HepG2 (cell line): ENCODE measurements around the gene IRGQ. TPM values are rescaled to one million over a fixed set of nuclear protein-coding genes. Genes with fewer than 3 reads are reported as not detected.

Experiments
- CEBPB ChIP-seq: IDR thresholded peaks from 2 replicates; pipeline ENCODE4 v1.6.1; 2011; ENCODE audit warnings: low read depth, low read length, improper control_type of control experiment, borderline replicate concordance
- CEBPG ChIP-seq: IDR thresholded peaks from 2 replicates; pipeline ENCODE4 v1.6.1; 2016
- DPF2 ChIP-seq: sonication (generic); formaldehyde crosslinking; IDR thresholded peaks from 2 replicates; pipeline ENCODE4 v1.4.0; 2020; ENCODE audit warnings: mild to moderate bottlenecking, low read depth, missing genetic modification reagents, borderline replicate concordance
- FOSL2 ChIP-seq: sonication (generic); formaldehyde crosslinking; IDR thresholded peaks from 2 replicates; pipeline ENCODE4 v1.4.0; 2020; ENCODE audit warnings: missing genetic modification reagents
- JARID2 ChIP-seq: sonication (generic); formaldehyde crosslinking; IDR thresholded peaks from 2 replicates; pipeline ENCODE4 v1.8.1; 2023; ENCODE audit warnings: missing genetic modification reagents, inconsistent platforms; ENCODE audit not compliant: insufficient replicate concordance
- JUND ChIP-seq: sonication (generic); formaldehyde crosslinking; IDR thresholded peaks from 2 replicates; pipeline ENCODE4 v1.8.0; 2022; ENCODE audit warnings: mild to moderate bottlenecking, missing genetic modification reagents
- LBX2 ChIP-seq: sonication (generic); formaldehyde crosslinking; IDR thresholded peaks from 2 replicates; pipeline ENCODE4 v1.5.0; 2020; ENCODE audit warnings: missing genetic modification reagents, mild to moderate bottlenecking, borderline replicate concordance
- MAF1 ChIP-seq: sonication (generic); formaldehyde crosslinking; IDR thresholded peaks from 2 replicates; pipeline ENCODE4 v1.5.0; 2020; ENCODE audit warnings: missing genetic modification reagents, borderline replicate concordance
- MAFF ChIP-seq: IDR thresholded peaks from 2 replicates; pipeline ENCODE4 v1.6.1; 2011; ENCODE audit warnings: low read depth, low read length, improper control_type of control experiment
- NR2F6 ChIP-seq, 2 experiments: IDR thresholded peaks; 2 replicates each; pipeline ENCODE4 v1.6.1; 2016; ENCODE audit warnings: antibody characterized with exemption in 1 of 2, mild to moderate bottlenecking in 1 of 2
- RARA ChIP-seq: IDR thresholded peaks from 2 replicates; pipeline ENCODE4 v1.6.1; 2016; ENCODE audit warnings: missing genetic modification reagents, missing compliant biosample characterization
- SP1 ChIP-seq, 2 experiments: fragments of 450-650 bp in 1 of 2; sonication (generic) in 1 of 2; formaldehyde crosslinking in 1 of 2; IDR thresholded peaks; 2 replicates each; pipeline versions ENCODE4 v1.4.0 to v1.6.1; 2016 to 2020; ENCODE audit warnings: missing genetic modification reagents in 1 of 2
- U2AF1 ChIP-seq: fragments of 200-400 bp; formaldehyde crosslinking; optimal IDR thresholded peaks from 2 replicates; pipeline ENCODE3; 2017; ENCODE audit warnings: mild to moderate bottlenecking, low read depth, low read length
- ZNF234 ChIP-seq: sonication (generic); formaldehyde crosslinking; conservative IDR thresholded peaks from 2 replicates; pipeline ENCODE4 v1.5.1; 2020; ENCODE audit warnings: mild to moderate bottlenecking, missing genetic modification reagents
- ZNF263 ChIP-seq: sonication (generic); formaldehyde crosslinking; IDR thresholded peaks from 2 replicates; pipeline ENCODE4 v1.4.0; 2020; ENCODE audit warnings: missing genetic modification reagents
- ZNF414 ChIP-seq: sonication (generic); formaldehyde crosslinking; IDR thresholded peaks from 2 replicates; pipeline ENCODE4 v1.5.0; 2020; ENCODE audit warnings: missing genetic modification reagents
- ZNF431 ChIP-seq: sonication (generic); formaldehyde crosslinking; IDR thresholded peaks from 2 replicates; pipeline ENCODE4 v1.9.0; 2022; ENCODE audit warnings: missing genetic modification reagents, low read depth, mild to moderate bottlenecking, borderline replicate concordance
- ZNF432 ChIP-seq: sonication (generic); formaldehyde crosslinking; IDR thresholded peaks from 2 replicates; pipeline ENCODE4 v1.5.0; 2020; ENCODE audit warnings: missing genetic modification reagents, mild to moderate bottlenecking, borderline replicate concordance
- ZNF510 ChIP-seq: sonication (generic); formaldehyde crosslinking; IDR thresholded peaks from 2 replicates; pipeline ENCODE4 v1.4.0; 2020; ENCODE audit warnings: low read depth, mild to moderate bottlenecking, missing genetic modification reagents
- ZNF670 ChIP-seq: sonication (generic); formaldehyde crosslinking; IDR thresholded peaks from 2 replicates; pipeline ENCODE4 v1.8.0; 2022; ENCODE audit warnings: mild to moderate bottlenecking, missing genetic modification reagents, borderline replicate concordance
- ZNF724P ChIP-seq: sonication (generic); formaldehyde crosslinking; IDR thresholded peaks from 2 replicates; pipeline ENCODE4 v1.8.0; 2022; ENCODE audit warnings: missing genetic modification reagents, borderline replicate concordance
- ZNF761 ChIP-seq: sonication (generic); formaldehyde crosslinking; conservative IDR thresholded peaks from 2 replicates; pipeline ENCODE4 v1.4.0; 2020; ENCODE audit warnings: mild to moderate bottlenecking, missing genetic modification reagents
- ZNF782 ChIP-seq: sonication (generic); formaldehyde crosslinking; IDR thresholded peaks from 2 replicates; pipeline ENCODE4 v1.4.0; 2020; ENCODE audit warnings: missing genetic modification reagents, mild to moderate bottlenecking, borderline replicate concordance
- polyA plus RNA-seq, 8 experiments: library from polyadenylated mRNA; depleted of rRNA in 3 of 8; stranded (reverse) in 7 of 8; unstranded in 1 of 8; fragments of >200 nt; fragmentation: Illumina TruSeq in 4 of 8; extraction: Trizol in 4 of 8; gene quantifications; 2 replicates each; pipeline versions ENCODE4 v1.2.1 to v1.2.3, GENCODE V29; 2011 to 2016; ENCODE audit warnings: low read depth in 4 of 8, missing spikeins in 1 of 8, mixed read lengths in 1 of 8; ENCODE audit not compliant: insufficient read depth in 1 of 8
- total RNA-seq, 5 experiments: library from RNA; depleted of rRNA; stranded (reverse); fragments of >200 nt; fragmentation: Illumina TruSeq; extraction: Trizol; gene quantifications; 2 replicates each; pipeline ENCODE4 v1.2.3, GENCODE V29; 2016; ENCODE audit warnings: low read depth in 1 of 5
- TF ChIP-seq, protein P1 (sequence below): sonication (generic); formaldehyde crosslinking; IDR thresholded peaks from 2 replicates; pipeline ENCODE4 v1.4.0; 2020; ENCODE audit warnings: missing genetic modification reagents, mild to moderate bottlenecking, borderline replicate concordance
- TF ChIP-seq, protein P2 (sequence below): sonication (generic); formaldehyde crosslinking; IDR thresholded peaks from 2 replicates; pipeline ENCODE4 v1.4.0; 2020; ENCODE audit warnings: mild to moderate bottlenecking, missing genetic modification reagents

The IRGQ gene
- total and polyA plus RNA-seq, 2 of the 13 experiments (the other 11 are each of a cell fraction or from before 2014, with no cell fraction given), result 11.6 to 12.4 TPM

DNA sequence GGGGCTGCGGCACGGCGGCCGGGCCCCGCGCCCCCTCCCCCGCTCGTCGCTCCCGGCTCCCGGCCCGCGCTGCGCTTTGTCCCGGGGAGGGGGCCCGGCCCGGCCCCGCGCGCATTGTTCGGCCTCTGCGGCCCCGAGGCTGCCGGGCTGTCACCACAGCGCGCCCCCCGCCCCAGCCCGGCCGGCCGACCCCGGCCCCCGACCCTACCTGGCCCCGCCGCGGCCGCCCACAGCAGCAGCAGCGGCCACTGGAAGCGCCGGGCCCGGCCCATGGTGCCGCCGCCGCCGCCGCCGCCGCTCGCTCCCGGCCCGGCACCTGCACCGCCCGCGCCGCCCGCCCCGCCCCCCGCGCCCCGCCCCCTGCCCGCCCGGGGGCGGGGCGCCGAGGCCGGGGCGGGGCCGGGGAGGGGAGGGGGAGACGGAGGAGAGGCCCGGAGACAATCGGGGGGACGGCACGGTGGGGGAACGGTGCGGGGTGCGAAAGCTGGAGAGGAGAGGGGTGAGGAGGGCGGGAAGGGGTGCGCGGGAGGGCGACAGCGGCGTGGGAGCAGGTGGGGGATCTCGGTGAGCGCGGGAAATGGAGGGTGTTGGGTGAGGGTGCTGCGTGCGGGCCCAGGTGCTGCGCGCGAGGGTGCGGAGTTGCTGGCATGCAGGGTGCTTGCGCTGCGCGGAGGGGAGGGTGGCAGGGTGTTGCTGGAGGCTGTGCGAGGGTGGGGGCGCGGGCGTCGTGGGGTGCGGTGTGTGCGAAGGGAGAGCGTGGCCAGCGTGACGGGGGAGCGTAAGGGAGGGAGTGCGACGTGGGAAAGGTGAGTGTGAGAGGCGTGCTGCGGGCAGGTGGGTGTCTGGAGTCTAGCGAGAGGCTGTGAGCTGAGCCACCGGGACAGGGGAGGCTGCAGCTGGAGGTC, 43.8 kb upstream of the IRGQ start, which contains the start of gene CADM4 (continued):
- TF ChIP-seq ZNF414 (no peak), NR2F6 (IDR thresholded peaks at IDR 0.05) (no peak), NR2F6 (CRISPR knock-in tag; IDR thresholded peaks at IDR 0.05) (no peak), SP1 (IDR thresholded peaks at IDR 0.05) (no peak), SP1 (CRISPR knock-in tag; IDR thresholded peaks at IDR 0.05) (0 out of 2 replicates have a peak, but pooled peaks have one; percentile 26), JARID2 (no peak), LBX2 (peak; percentile 76; the same call in 1 of the 2 replicates), MAFF (no peak), ZNF724P (CRISPR knock-in tag) (no peak), ZNF510 (CRISPR knock-in tag) (no peak), ZNF432 (CRISPR knock-in tag) (no peak), RARA (CRISPR knock-in tag) (no peak), U2AF1 (no peak), ZNF263 (CRISPR knock-in tag) (no peak), CEBPG (CRISPR knock-in tag) (no peak), MAF1 (CRISPR knock-in tag) (no peak), DPF2 (no peak), ZNF670 (CRISPR knock-in tag) (no peak), JUND (no peak), ZNF431 (CRISPR knock-in tag) (0 out of 2 replicates have a peak, but pooled peaks have one; percentile 34), ZNF761 (no peak), FOSL2 (CRISPR knock-in tag) (no peak), CEBPB (no peak), ZNF234 (CRISPR knock-in tag) (0 out of 2 replicates have a peak, but pooled peaks have one; percentile 38), ZNF782 (CRISPR knock-in tag) (0 out of 2 replicates have a peak, but pooled peaks have one; percentile 57)
- TF ChIP-seq, protein P1, sequence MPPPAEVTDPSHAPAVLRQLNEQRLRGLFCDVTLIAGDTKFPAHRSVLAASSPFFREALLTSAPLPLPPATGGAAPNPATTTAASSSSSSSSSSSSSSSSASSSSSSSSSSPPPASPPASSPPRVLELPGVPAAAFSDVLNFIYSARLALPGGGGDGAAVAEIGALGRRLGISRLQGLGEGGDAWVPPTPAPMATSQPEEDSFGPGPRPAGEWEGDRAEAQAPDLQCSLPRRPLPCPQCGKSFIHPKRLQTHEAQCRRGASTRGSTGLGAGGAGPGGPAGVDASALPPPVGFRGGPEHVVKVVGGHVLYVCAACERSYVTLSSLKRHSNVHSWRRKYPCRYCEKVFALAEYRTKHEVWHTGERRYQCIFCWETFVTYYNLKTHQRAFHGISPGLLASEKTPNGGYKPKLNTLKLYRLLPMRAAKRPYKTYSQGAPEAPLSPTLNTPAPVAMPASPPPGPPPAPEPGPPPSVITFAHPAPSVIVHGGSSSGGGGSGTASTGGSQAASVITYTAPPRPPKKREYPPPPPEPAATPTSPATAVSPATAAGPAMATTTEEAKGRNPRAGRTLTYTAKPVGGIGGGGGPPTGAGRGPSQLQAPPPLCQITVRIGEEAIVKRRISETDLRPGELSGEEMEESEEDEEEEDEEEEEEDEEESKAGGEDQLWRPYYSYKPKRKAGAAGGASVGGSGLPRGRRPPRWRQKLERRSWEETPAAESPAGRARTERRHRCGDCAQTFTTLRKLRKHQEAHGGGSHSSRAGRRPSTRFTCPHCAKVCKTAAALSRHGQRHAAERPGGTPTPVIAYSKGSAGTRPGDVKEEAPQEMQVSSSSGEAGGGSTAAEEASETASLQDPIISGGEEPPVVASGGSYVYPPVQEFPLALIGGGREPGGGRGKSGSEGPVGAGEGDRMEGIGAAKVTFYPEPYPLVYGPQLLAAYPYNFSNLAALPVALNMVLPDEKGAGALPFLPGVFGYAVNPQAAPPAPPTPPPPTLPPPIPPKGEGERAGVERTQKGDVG, result no peak
- TF ChIP-seq, protein P2, sequence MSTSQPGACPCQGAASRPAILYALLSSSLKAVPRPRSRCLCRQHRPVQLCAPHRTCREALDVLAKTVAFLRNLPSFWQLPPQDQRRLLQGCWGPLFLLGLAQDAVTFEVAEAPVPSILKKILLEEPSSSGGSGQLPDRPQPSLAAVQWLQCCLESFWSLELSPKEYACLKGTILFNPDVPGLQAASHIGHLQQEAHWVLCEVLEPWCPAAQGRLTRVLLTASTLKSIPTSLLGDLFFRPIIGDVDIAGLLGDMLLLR (CRISPR knock-in tag), result 0 out of 2 replicates have a peak, but pooled peaks have one; percentile 56
